Adrenal gland (tissue), 12 donors: Measurements from ENCODE around the gene MDP1. TPM values are rescaled to one million over a fixed set of nuclear protein-coding genes. Genes with fewer than 3 reads are reported as not detected.
"Not testable (repeated sequence)": the region's sequence is repeated elsewhere in the genome, so short reads cannot be mapped to it uniquely, and the experiment has no call there.

Experiments used
- DNase-seq, 7 donors: peaks; one replicate each; pipeline ENCODE4 v3.0.0-alpha.2; 2019 to 2020
- H3K27ac ChIP-seq, 5 donors: fragments of 200-600 bp; sonication (generic) in 4 of 5; 1 replicate in 3 of 5; 2 replicates in 2 of 5; pipeline versions ENCODE4 v1.5.1 to v1.8.0; 2016 to 2020; ENCODE audit warnings: mild to moderate bottlenecking in 1 of 5
- H3K27me3 ChIP-seq: fragments of 200-600 bp; 2 replicates; pipeline ENCODE4 v1.8.0; 2021
- H3K36me3 ChIP-seq, 2 donors: fragments of 200-600 bp; replicated peaks in 1 of 2; 1 replicate in 1 of 2; 2 replicates in 1 of 2; pipeline versions ENCODE4 v1.5.1 to v1.8.0; 2018 to 2022
- H3K4me1 ChIP-seq, 2 donors: fragments of 200-600 bp; replicated peaks in 1 of 2; 1 replicate in 1 of 2; 2 replicates in 1 of 2; pipeline versions ENCODE4 v1.5.1 to v1.8.0; 2018 to 2021
- H3K4me3 ChIP-seq, 4 donors: fragments of 200-600 bp; sonication (generic) in 3 of 4; one replicate each; pipeline ENCODE4 v1.5.1; 2016 to 2018
- H3K9me3 ChIP-seq, 3 donors: fragments of 200-600 bp; sonication (generic) in 1 of 3; replicated peaks in 1 of 3; 1 replicate in 2 of 3; 2 replicates in 1 of 3; pipeline versions ENCODE4 v1.5.1 to v1.8.0; 2016 to 2021
- CTCF ChIP-seq, 6 experiments: fragments of 450-650 bp in 4 of 6; fragments of 200-600 bp in 2 of 6; sonication (generic) in 1 of 6; IDR thresholded peaks; 1 replicate in 5 of 6; 2 replicates in 1 of 6; pipeline versions ENCODE4 v1.5.1 to v1.8.0; 2016 to 2021; ENCODE audit warnings: antibody characterized with exemption in 6 of 6, mild to moderate bottlenecking in 2 of 6, moderate library complexity in 1 of 6
- POLR2A ChIP-seq, 2 donors: fragments of 450-650 bp; IDR thresholded peaks; one replicate each; pipeline ENCODE4 v1.6.1; 2017; ENCODE audit warnings: antibody characterized with exemption in 2 of 2, mild to moderate bottlenecking in 2 of 2, moderate library complexity in 1 of 2
- WGBS, 4 donors: extraction: QIAGEN DNeasy Blood & Tissue Kit in 2 of 4; methylation state at CpG; one replicate each; pipeline versions ENCODE4 v1.1.5 to v1.1.7; 2013 to 2017; 5-methylcytosine and 5-hydroxymethylcytosine counted together
- intact Hi-C, 2 donors: fragments of 100-400 bp; cut with DNase I; formaldehyde crosslinking; loops; one replicate each; pipeline versions ENCODE4 v1.14.1 to v1.15.0; 2022 to 2023
- polyA plus RNA-seq, 3 donors: library from polyadenylated mRNA; stranded (reverse); fragments of 200-250 nt in 2 of 3; fragments of 350-450 nt in 1 of 3; fragmentation: Illumina TruSeq in 1 of 3; extraction: RNeasy Lipid Tissue Mini Kit (QIAGEN cat#74804) in 1 of 3; gene quantifications; one replicate each; pipeline ENCODE4 v1.2.3, GENCODE V29; 2013 to 2014
- total RNA-seq, 9 donors: library from RNA; depleted of rRNA in 4 of 9; stranded (reverse); fragments of >200 nt in 4 of 9; fragments of 120-200 nt in 1 of 9; fragmentation: NEBNext Ultra II Directional in 1 of 9; extraction: Animal tissue kit (Norgen Biotek cat#: 25700) in 1 of 9; gene quantifications; one replicate each; pipeline versions ENCODE4 v1.1.0 to v1.2.4, GENCODE V29; 2013 to 2023
- donor health status: healthy with polysubstance abuse.
- donor health status: Bipolar disorder and iron deficiency.
- donor health status: DM: yes; HTN: yes; CAD: no.
- donor health status: DM: no; HTN: no; CAD: no.
- donor health status: DM: no; HTN: no; CAD: no.
- donor health status: DM: yes; HTN: yes; CAD: no.

The MDP1 gene
- total and polyA plus RNA-seq, 12 donors: 20.3 to 53.7 (median 33.6) TPM

- Histone ChIP-seq H3K9me3 (no peaks in the 10 kb centered on the region), H3K27ac (no peak overlapping the region), H3K27me3 (no peaks in the 10 kb centered on the region), H3K36me3 (peaks cover 0 to 13% of the 10 kb centered on the region in 2 donors), H3K4me1 (peaks cover 21 to 24% of the 10 kb centered on the region in 2 donors), H3K4me3 (no peak overlapping the region)
- intact Hi-C loops: no loop called here
- 0 to 50% (median 21%) methylated on average over 1 of the region's 1 CpG for WGBS, 4 donors
- TF ChIP-seq CTCF (IDR thresholded peaks at IDR 0.05): no peak
- TF ChIP-seq POLR2A (IDR thresholded peaks at IDR 0.05): no peak
- DNase-seq: peak in 1 of 7 donors; percentile 10
Observed at GRCh38 chr14:24228902-24229301, 13.0 kb upstream of the MDP1 start.

DNA sequence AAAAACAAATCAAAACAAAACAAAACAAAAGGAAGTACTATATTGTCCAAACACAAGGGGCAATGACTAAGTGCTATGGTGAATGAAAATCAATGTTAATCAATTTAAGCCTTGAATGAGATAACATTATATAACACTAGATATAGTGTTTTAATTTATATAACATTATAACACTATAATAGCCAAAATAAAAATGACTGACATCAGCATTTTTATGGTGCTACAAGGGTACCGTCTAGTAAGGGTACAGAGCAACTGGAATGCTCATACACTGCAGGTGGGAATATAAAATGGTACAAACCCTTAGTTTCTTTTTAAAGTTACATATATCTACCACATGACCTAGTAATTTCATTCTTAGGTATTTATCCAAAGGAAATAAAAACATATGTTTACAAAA is 10.6 kb upstream of the MDP1 start:
- peaks cover 0 to 13% of the 10 kb centered on the region in 2 donors for H3K36me3 ChIP-seq
- H3K4me1 ChIP-seq: peaks cover 8 to 14% of the 10 kb centered on the region in 2 donors
- H3K9me3 ChIP-seq: no peaks in the 10 kb centered on the region
- WGBS, 4 donors: 81 to 92% (median 85%) methylated on average over 1 of the region's 1 CpG
- H3K27ac ChIP-seq: no peak overlapping the region
- H3K4me3 ChIP-seq: no peak overlapping the region
- DNase-seq: no peak
- intact Hi-C loops: no loop called here
- no peak for TF ChIP-seq CTCF (IDR thresholded peaks at IDR 0.05)
- TF ChIP-seq POLR2A (IDR thresholded peaks at IDR 0.05): no peak
- H3K27me3 ChIP-seq: no peaks in the 10 kb centered on the region

DNA sequence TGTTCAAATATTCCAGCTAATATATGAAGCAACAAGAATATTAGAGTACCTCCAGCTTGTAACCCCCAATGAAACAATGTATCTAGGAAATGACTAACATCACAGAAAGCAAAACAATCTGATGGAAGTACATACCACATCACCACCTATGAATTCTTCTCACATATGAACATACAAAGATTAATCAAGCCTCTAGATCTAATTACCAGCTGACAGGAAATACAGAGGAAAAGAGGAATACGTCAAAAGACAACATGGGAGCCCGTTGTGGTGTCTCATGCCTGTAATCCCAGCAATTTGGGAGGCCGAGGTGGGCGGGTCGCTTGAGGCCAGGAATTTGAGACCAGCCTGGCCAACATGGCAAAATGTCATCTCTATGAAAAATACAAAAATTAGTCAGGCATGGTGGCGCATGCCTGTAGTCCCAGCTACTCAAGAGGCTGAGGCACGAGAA is 8.8 kb upstream of the MDP1 start:
- Histone ChIP-seq H3K36me3 (peaks cover 0 to 13% of the 10 kb centered on the region in 2 donors), H3K4me3 (no peak overlapping the region), H3K9me3 (no peaks in the 10 kb centered on the region), H3K27ac (no peak overlapping the region), H3K4me1 (peaks cover 0 to 5% of the 10 kb centered on the region in 2 donors), H3K27me3 (no peaks in the 10 kb centered on the region)
- WGBS, 4 donors: 86 to 89% (median 88%) methylated on average over 7 of the region's 7 CpGs
- TF ChIP-seq CTCF (IDR thresholded peaks at IDR 0.05) (no peak), POLR2A (IDR thresholded peaks at IDR 0.05) (no peak)
- peak in 1 of 7 donors; percentile 12 for DNase-seq
- intact Hi-C loops: no loop called here

- intact Hi-C loops: not testable (repeated sequence)
- DNase-seq: peak in 2 of 7 donors; percentile 3 to 30
- 96 to 99% (median 97%) methylated on average over 4 of the region's 4 CpGs for WGBS, 4 donors
Observed at GRCh38 chr14:24222987-24223386, 7.1 kb upstream of the MDP1 start.

DNA sequence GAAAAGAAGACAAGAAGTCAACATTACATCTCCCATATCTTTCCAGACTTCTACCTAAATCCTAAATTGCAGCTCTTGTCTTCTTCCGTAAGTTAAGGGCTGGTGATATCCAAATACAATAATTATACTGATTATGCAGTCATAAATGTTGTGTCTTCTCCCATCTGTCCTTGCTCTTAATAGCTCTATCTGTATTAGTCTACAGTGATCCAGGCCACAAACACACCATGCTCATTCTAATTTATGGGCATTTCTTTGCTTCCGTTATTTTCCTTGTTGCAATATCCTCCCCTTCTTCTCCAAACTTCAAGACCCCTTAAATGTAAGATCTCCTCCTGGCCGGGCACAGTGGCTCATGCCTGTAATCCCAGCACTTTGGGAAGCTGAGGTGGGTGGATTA is 3.7 kb upstream of the MDP1 start:
- intact Hi-C loops: no loop called here
- no peak for TF ChIP-seq POLR2A (IDR thresholded peaks at IDR 0.05)
- no peak for TF ChIP-seq CTCF (IDR thresholded peaks at IDR 0.05)

More at GRCh38 chr14:24222987-24223386, 7.1 kb upstream of the MDP1 start:
- H3K27ac ChIP-seq, H3K4me3 ChIP-seq, H3K27me3 ChIP-seq, H3K9me3 ChIP-seq, H3K4me1 ChIP-seq: not testable (repeated sequence)
- H3K36me3 ChIP-seq: peaks cover 0 to 10% of the 10 kb centered on the region in 2 donors

More for the DNA sequence above, 3.7 kb upstream of the MDP1 start:
- Histone ChIP-seq H3K4me3 (no peak overlapping the region), H3K27me3 (no peaks in the 10 kb centered on the region), H3K36me3 (peaks cover 0 to 7% of the 10 kb centered on the region in 2 donors), H3K4me1 (peaks cover 4 to 10% of the 10 kb centered on the region in 2 donors), H3K9me3 (no peaks in the 10 kb centered on the region), H3K27ac (no peak overlapping the region)
- peak in 1 of 7 donors; percentile 6 for DNase-seq
- WGBS, 4 donors: 53 to 61% (median 59%) methylated on average over 3 of the region's 3 CpGs
